Thoracic aorta (tissue), 2 donors: ENCODE measurements around the gene TPM3. TPM values are rescaled to one million over a fixed set of nuclear protein-coding genes. Genes with fewer than 3 reads are reported as not detected.

Experiments
- ATAC-seq: fragments of 150-250 bp; one replicate; pipeline ENCODE4 v1.8.0; 2017; ENCODE audit warnings: low read depth; ENCODE audit not compliant: insufficient number of reproducible peaks, low FRiP score
- DNase-seq: peaks from one replicate; pipeline ENCODE4 v3.0.0-alpha.2; 2020; ENCODE audit warnings: low spot score
- H3K27ac ChIP-seq, 2 donors: fragments of 200-600 bp; sonication (generic); 1 replicate in 1 of 2; 2 replicates in 1 of 2; pipeline ENCODE4 v1.5.1; 2016; ENCODE audit warnings: mild to moderate bottlenecking in 2 of 2, moderate library complexity in 2 of 2
- H3K27me3 ChIP-seq: fragments of 200-600 bp; sonication (generic); replicated peaks from 2 replicates; pipeline ENCODE4 v1.6.0; 2016; ENCODE audit warnings: mild to moderate bottlenecking; ENCODE audit not compliant: insufficient read depth
- H3K36me3 ChIP-seq: fragments of 200-600 bp; sonication (generic); one replicate; pipeline ENCODE4 v1.5.1; 2016
- H3K4me1 ChIP-seq, 2 donors: fragments of 200-600 bp; sonication (generic); 1 replicate in 1 of 2; 2 replicates in 1 of 2; pipeline versions ENCODE4 v1.5.1 to v1.6.0; 2016; ENCODE audit warnings: low read depth in 2 of 2, mild to moderate bottlenecking in 1 of 2; ENCODE audit not compliant: control insufficient read depth in 1 of 2
- H3K4me3 ChIP-seq: fragments of 200-600 bp; sonication (generic); 2 replicates; pipeline ENCODE4 v1.5.1; 2016; ENCODE audit warnings: mild to moderate bottlenecking
- H3K9me3 ChIP-seq: fragments of 200-600 bp; sonication (generic); 2 replicates; pipeline ENCODE4 v1.5.1; 2016
- CTCF ChIP-seq: fragments of 200-600 bp; sonication (generic); IDR thresholded peaks from one replicate; pipeline ENCODE4 v1.5.1; 2019; ENCODE audit warnings: antibody characterized with exemption
- total RNA-seq, 2 donors: library from RNA; depleted of rRNA; stranded (reverse); fragments of >200 nt; gene quantifications; one replicate each; pipeline versions ENCODE4 v1.1.0 to v1.2.3, GENCODE V29; 2016

TPM3 gene
- 100 to 1,000 TPM; 146 to 331 TPM for total RNA-seq

- Histone ChIP-seq H3K9me3 (no peaks in the 10 kb centered on the region), H3K27ac (no peak within 1 kb of the TSS), H3K4me1 (peaks cover 0 to 18% of the 10 kb centered on the region in 2 donors), H3K4me3 (no peak within 1 kb of the TSS), H3K27me3 (no peaks in the 10 kb centered on the region), H3K36me3 (no peaks in the 10 kb centered on the region)
- DNase-seq (no peak), ATAC-seq (no peak)
- no peak for TF ChIP-seq CTCF
Observed at GRCh38 chr1:154191990-154192461, at the start of gene TPM3. Gene TPM3, minus strand, starts transcription at chr1:154192100. Its CDS starts 82 bp downstream, at chr1:154192018.

- H3K4me1 ChIP-seq, result no peaks in the 10 kb centered on the region
- DNase-seq (no peak), ATAC-seq (no peak)
- no peak for TF ChIP-seq CTCF
- H3K27ac ChIP-seq, result no peak overlapping the region
- H3K27me3 ChIP-seq, result no peaks in the 10 kb centered on the region
- H3K9me3 ChIP-seq, result no peaks in the 10 kb centered on the region
- no peak overlapping the region for H3K4me3 ChIP-seq
- peaks cover 80% of the 10 kb centered on the region for H3K36me3 ChIP-seq
Observed at GRCh38 chr1:154240294-154240833, 48.5 kb upstream of the TPM3 start.

- DNase-seq (no peak), ATAC-seq (no peak)
- Histone ChIP-seq H3K4me1 (no peaks in the 10 kb centered on the region), H3K36me3 (peaks cover 80% of the 10 kb centered on the region), H3K27me3 (no peaks in the 10 kb centered on the region), H3K27ac (no peak overlapping the region), H3K4me3 (no peak overlapping the region), H3K9me3 (no peaks in the 10 kb centered on the region)
- no peak for TF ChIP-seq CTCF
Observed at GRCh38 chr1:154239491-154239890, 47.6 kb upstream of the TPM3 start.

- Histone ChIP-seq H3K36me3 (peaks cover 78% of the 10 kb centered on the region), H3K4me1 (no peaks in the 10 kb centered on the region), H3K27me3 (no peaks in the 10 kb centered on the region), H3K9me3 (no peaks in the 10 kb centered on the region), H3K4me3 (no peak overlapping the region), H3K27ac (no peak overlapping the region)
- ATAC-seq (no peak), DNase-seq (no peak)
- no peak for TF ChIP-seq CTCF
Observed at GRCh38 chr1:154237880-154238506, 46.1 kb upstream of the TPM3 start.

- no peak for TF ChIP-seq CTCF
- no peak overlapping the region for H3K4me3 ChIP-seq
Observed at GRCh38 chr1:154237435-154237834, 45.5 kb upstream of the TPM3 start.

More at GRCh38 chr1:154237435-154237834, 45.5 kb upstream of the TPM3 start:
- H3K9me3 ChIP-seq, result no peaks in the 10 kb centered on the region
- H3K27ac ChIP-seq, result no peak overlapping the region
- DNase-seq (no peak), ATAC-seq (no peak)
- no peaks in the 10 kb centered on the region for H3K4me1 ChIP-seq
- H3K27me3 ChIP-seq, result no peaks in the 10 kb centered on the region
- H3K36me3 ChIP-seq, result peaks cover 80% of the 10 kb centered on the region
